Pancreas (tissue), 10 donors: ENCODE measurements around the gene TM9SF1. TPM values are rescaled to one million over a fixed set of nuclear protein-coding genes. Genes with fewer than 3 reads are reported as not detected.
"Not testable (repeated sequence)": the region's sequence is repeated elsewhere in the genome, so short reads cannot be mapped to it uniquely, and the experiment has no call there.

Experiments used
- ATAC-seq, 4 donors: fragments of 200-7000 bp; cut with Tn5 transposase; one replicate each; pipeline versions ENCODE4 v1.8.0 to v1.9.1; 2020; ENCODE audit warnings: mild to moderate bottlenecking in 4 of 4, moderate library complexity in 4 of 4
- DNase-seq, 6 donors: peaks; one replicate each; pipeline ENCODE4 v3.0.0-alpha.2; 2020
- FAIRE-seq: peaks from 2 replicates; lab custom pipeline; 2012; peaks lifted over from hg19 to GRCh38; lab: Jason Lieb, UNC
- H3K27ac ChIP-seq, 4 donors: fragments of 200-600 bp; sonication (generic); 1 replicate in 3 of 4; 2 replicates in 1 of 4; pipeline versions ENCODE4 v1.5.0 to v1.8.0; 2020
- H3K27me3 ChIP-seq, 4 donors: fragments of 200-600 bp; one replicate each; pipeline ENCODE4 v1.8.0; 2021
- H3K36me3 ChIP-seq, 3 donors: fragments of 200-600 bp; sonication (generic) in 1 of 3; one replicate each; pipeline versions ENCODE4 v1.5.0 to v1.8.0; 2020 to 2021
- H3K4me1 ChIP-seq, 3 donors: fragments of 200-600 bp; one replicate each; pipeline ENCODE4 v1.8.0; 2021
- H3K4me3 ChIP-seq, 4 donors: fragments of 200-600 bp; sonication (generic) in 2 of 4; one replicate each; pipeline versions ENCODE4 v1.5.0 to v1.8.0; 2020 to 2021
- H3K9me3 ChIP-seq, 4 donors: fragments of 200-600 bp; one replicate each; pipeline ENCODE4 v1.8.0; 2021
- WGBS, 2 donors: extraction: QIAGEN DNeasy Blood & Tissue Kit; methylation state at CpG; one replicate each; pipeline ENCODE4 v1.1.7; 2013; 5-methylcytosine and 5-hydroxymethylcytosine counted together
- intact Hi-C, 3 donors: fragments of 100-400 bp; cut with DNase I; formaldehyde crosslinking; loops; one replicate each; pipeline versions ENCODE4 v1.11.1 to v1.14.2; 2022
- polyA plus RNA-seq, 2 donors: library from polyadenylated mRNA; stranded (reverse); fragments of 200-250 nt; gene quantifications; one replicate each; pipeline ENCODE4 v1.2.3, GENCODE V29; 2013
- total RNA-seq, 6 donors: library from RNA; stranded (reverse); fragmentation: NEBNext Ultra II Directional in 4 of 6; extraction: Animal tissue kit (Norgen Biotek cat#: 25700) in 4 of 6; gene quantifications; one replicate each; pipeline versions ENCODE4 v1.2.1 to v1.2.4, GENCODE V29; 2021 to 2023
- TF ChIP-seq, protein P1 (sequence below), 4 donors: fragments of 200-600 bp; sonication (generic) in 3 of 4; IDR thresholded peaks; one replicate each; pipeline versions ENCODE4 v1.5.0 to v1.8.0; 2021; ENCODE audit warnings: antibody characterized with exemption in 4 of 4
- donor health status: healthy with polysubstance abuse.
- donor health status: DM: no; HTN: no; CAD: no; lungs with moderate emphysema.
- donor health status: DM: no; HTN: no; CAD: no.
- donor health status: control.
- donor health status: control.
- donor health status: Bipolar disorder and iron deficiency.
- donor health status: DM: yes; HTN: yes; CAD: no.
- donor health status: DM: no; HTN: no; CAD: no.
- donor health status: DM: no; HTN: no; CAD: no.
- donor health status: DM: yes; HTN: yes; CAD: no.

The TM9SF1 gene
- total and polyA plus RNA-seq, 8 donors, result 20.5 to 46.8 (median 37.9) TPM

DNA sequence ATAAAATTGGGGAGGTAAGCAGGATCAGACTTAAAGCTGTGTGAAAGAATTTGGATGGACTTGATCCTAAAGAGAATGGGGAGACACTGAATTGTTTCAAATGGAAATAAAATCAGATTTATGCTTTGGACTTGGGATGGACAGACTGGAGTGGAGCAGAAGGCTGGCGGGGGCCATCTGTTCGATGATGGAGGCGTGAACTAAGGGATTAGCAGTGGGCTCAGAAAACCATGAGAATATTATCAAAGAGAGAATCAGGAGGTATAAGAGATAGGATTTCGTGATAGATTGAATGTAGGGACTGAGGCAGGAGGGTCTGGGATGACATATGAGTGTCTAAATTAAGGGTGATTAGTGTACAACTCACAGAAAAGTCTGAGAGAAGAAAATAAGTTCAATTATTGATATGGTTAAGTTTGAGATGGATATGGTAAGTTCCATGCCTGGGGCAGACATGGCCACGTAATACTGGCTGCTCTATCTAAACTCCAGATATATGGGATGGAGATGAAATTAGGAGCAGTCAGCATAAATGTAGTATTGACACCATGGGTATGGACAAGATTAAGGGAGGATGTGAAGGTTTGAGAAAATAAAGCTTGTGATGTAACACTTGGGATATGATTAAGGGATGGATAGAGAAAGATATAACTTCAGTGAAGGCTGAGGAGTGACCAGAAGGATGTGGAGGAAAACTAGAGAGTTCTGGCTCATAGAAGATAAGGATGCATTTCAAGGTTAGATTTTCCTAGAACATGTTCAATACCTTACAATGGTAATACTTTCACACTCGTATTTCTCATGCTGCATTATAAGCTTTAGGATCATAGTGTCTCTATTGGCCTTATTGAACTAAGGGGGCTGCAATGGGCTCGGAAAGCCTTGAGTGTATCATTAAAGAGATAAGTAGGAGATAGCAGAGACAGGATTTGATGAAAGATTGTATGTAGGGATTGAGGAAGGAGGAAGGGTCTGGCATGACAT lies 9.2 kb upstream of the TM9SF1 start:
- H3K27me3 ChIP-seq, result no peaks in the 10 kb centered on the region
- WGBS, 2 donors, result 90% methylated on average over 7 of the region's 7 CpGs
- intact Hi-C loops, result no loop called here
- no peak overlapping the region for H3K4me3 ChIP-seq
- no peak for ATAC-seq
- H3K36me3 ChIP-seq, result peaks cover 0 to 3% (median 0%) of the 10 kb centered on the region in 3 donors
- no peak for FAIRE-seq
- H3K9me3 ChIP-seq, result no peaks in the 10 kb centered on the region
- no peaks in the 10 kb centered on the region for H3K4me1 ChIP-seq
- H3K27ac ChIP-seq, result no peak overlapping the region
- TF ChIP-seq, protein P1, sequence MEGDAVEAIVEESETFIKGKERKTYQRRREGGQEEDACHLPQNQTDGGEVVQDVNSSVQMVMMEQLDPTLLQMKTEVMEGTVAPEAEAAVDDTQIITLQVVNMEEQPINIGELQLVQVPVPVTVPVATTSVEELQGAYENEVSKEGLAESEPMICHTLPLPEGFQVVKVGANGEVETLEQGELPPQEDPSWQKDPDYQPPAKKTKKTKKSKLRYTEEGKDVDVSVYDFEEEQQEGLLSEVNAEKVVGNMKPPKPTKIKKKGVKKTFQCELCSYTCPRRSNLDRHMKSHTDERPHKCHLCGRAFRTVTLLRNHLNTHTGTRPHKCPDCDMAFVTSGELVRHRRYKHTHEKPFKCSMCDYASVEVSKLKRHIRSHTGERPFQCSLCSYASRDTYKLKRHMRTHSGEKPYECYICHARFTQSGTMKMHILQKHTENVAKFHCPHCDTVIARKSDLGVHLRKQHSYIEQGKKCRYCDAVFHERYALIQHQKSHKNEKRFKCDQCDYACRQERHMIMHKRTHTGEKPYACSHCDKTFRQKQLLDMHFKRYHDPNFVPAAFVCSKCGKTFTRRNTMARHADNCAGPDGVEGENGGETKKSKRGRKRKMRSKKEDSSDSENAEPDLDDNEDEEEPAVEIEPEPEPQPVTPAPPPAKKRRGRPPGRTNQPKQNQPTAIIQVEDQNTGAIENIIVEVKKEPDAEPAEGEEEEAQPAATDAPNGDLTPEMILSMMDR (IDR thresholded peaks at IDR 0.05), result no peak
- no peak for DNase-seq

- intact Hi-C loops, ATAC-seq, H3K36me3 ChIP-seq, H3K27me3 ChIP-seq, H3K9me3 ChIP-seq, FAIRE-seq, H3K4me1 ChIP-seq, H3K27ac ChIP-seq, H3K4me3 ChIP-seq: not testable (repeated sequence)
- WGBS, 2 donors, result 96 to 98% methylated on average over 15 to 16 of the region's 16 CpGs
- peak in 1 of 6 donors; percentile 3 for DNase-seq
These were observed 8.1 kb upstream of the TM9SF1 start for GRCh38 chr14:24203249-24203886.

- H3K27ac ChIP-seq, H3K27me3 ChIP-seq, ATAC-seq, H3K36me3 ChIP-seq, intact Hi-C loops, DNase-seq, H3K4me3 ChIP-seq, FAIRE-seq, H3K9me3 ChIP-seq: not testable (repeated sequence)
- WGBS, 2 donors, result 93% methylated on average over 8 of the region's 8 CpGs
- H3K4me1 ChIP-seq, result peaks cover 0 to 14% (median 4%) of the 10 kb centered on the region in 3 donors
These were observed 7.3 kb upstream of the TM9SF1 start for GRCh38 chr14:24202538-24202937.

DNA sequence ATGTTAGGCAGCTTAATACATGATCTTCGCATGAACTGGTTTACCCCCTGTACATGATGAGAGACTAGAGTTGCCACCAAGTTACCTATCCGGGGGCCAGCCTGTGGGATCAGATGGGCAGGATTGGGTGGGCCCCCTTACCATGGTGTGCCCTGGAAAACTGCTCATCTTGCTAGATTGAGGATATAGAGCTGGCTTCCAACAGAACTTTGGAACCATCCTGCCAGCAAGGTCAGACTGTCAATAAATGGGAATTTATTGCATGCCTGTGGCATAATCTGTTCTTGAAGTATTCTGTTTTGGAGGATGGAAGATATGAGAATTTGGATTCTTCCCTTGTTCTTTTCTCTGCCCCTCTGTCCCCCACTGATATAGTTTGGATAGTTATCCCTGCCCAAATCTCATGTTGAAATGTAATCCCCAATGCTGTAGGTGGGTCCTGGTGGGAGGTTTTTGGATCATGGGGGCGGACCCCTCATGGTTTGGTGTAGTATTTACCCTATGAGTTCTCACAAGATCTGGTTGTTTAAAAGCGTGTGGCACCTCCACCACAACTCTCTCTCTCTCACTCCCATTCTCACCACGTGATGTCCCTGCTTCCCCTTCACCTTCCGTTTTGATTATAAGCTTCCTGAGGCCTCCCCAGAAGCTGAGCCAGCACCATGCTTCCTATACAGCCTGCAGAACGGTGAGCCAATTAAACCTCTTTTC lies 3.7 kb upstream of the TM9SF1 start:
- Histone ChIP-seq H3K27ac (no peak overlapping the region), H3K9me3 (no peaks in the 10 kb centered on the region), H3K4me3 (no peak overlapping the region), H3K27me3 (no peaks in the 10 kb centered on the region), H3K4me1 (peaks cover 0 to 26% (median 4%) of the 10 kb centered on the region in 3 donors), H3K36me3 (no peaks in the 10 kb centered on the region)
- 85 to 87% methylated on average over 7 of the region's 7 CpGs for WGBS, 2 donors
- no peak for FAIRE-seq
- intact Hi-C loops, result no loop called here
- TF ChIP-seq, protein P1 (IDR thresholded peaks at IDR 0.05), result no peak
- no peak for ATAC-seq
- DNase-seq, result no peak

GRCh38 chr14:24197056-24197450 lies 1.8 kb upstream of the TM9SF1 start:
- no peak for ATAC-seq
- WGBS, 2 donors, result 41 to 50% methylated on average over 2 of the region's 2 CpGs
- Histone ChIP-seq H3K9me3 (no peaks in the 10 kb centered on the region), H3K27ac (peak overlapping the region in 3 of 4 donors; percentile 94 to 100 (median 99)), H3K36me3 (peaks cover 0 to 6% (median 0%) of the 10 kb centered on the region in 3 donors), H3K4me1 (peaks cover 0 to 26% (median 4%) of the 10 kb centered on the region in 3 donors), H3K4me3 (peak overlapping the region; percentile 59 to 99 (median 96)), H3K27me3 (no peaks in the 10 kb centered on the region)
- intact Hi-C loops, result no loop called here
- no peak for FAIRE-seq
- TF ChIP-seq, protein P1 (IDR thresholded peaks at IDR 0.05), result no peak
- DNase-seq, result no peak
